Measurements from ENCODE around the gene ARCN1.
"Not testable (repeated sequence)": the region's sequence is repeated elsewhere in the genome, so short reads cannot be mapped to it uniquely, and the experiment has no call there.

The ARCN1 gene

GRCh38 chr11:118544647-118545010 lies 27.6 kb upstream of the ARCN1 start:
- no peak for DNase-seq (ENCODE audit: low spot score)

DNA sequence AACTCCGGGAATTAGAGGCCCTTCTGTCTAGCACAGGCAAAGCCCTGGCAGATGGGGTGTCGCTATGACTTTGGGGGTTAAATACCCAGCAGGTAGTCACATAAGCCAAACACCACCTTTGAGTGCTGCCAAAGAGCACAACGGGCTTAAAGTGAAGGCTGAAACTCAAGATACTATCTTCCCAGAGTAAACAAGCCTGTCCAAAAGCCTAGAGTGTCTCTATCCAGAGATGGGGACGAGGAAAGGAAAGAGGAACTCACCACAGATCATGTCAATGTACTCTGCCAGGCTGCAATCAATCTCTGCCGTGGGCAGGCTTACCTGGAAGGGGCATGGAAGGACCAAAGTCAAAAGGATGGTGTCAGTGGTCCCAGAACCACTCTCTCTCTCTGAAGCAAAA lies 26.7 kb upstream of the ARCN1 start:
- no peak for DNase-seq (ENCODE audit: low spot score)

GRCh38 chr11:118547132-118547531 lies 25.1 kb upstream of the ARCN1 start:
- DNase-seq (ENCODE audit: low spot score), result no peak

GRCh38 chr11:118552341-118552740 lies 19.9 kb upstream of the ARCN1 start:
- DNase-seq (ENCODE audit: low spot score), result no peak

DNA sequence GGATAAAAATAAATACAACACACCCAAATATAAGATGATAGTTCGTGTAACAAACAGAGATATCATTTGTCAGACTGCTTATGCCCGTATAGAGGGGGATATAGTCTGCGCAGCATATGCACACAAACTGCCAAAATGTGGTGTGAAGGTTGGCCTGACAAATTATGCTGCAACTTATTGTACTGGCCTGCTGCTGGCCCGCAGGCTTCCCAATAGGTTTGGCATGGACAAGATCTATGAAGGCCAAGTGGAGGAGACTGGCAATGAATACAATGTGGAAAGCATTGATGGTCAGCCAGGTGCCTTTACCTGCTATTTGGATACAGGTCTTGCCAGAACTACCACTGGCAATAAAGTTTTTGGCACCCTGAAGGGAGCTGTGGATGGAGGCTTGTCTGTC lies 11.4 kb upstream of the ARCN1 start:
- DNase-seq (ENCODE audit: low spot score), result no peak

DNA sequence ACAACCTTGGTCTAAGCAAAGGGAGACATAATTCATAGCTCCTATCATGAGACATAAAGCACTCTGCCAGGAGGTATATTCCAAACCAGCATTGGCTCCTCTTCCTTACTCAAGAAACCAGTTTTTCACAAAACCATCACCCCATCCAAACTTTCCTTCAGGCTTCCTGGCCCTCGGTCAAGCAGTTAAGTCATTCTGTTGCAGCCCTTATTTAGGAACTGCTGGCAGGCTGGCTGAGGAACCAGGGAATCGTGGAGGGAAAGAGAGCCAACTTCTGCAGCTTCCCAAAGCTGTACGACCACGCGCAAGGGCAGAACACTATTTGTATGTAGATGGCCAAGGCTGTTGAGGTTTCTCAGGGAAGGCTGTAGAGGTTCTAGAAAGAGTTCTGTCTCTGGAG lies 7.2 kb upstream of the ARCN1 start:
- no peak for DNase-seq (ENCODE audit: low spot score)

- DNase-seq (ENCODE audit: low spot score), result no peak
Observed at GRCh38 chr11:118569670-118570069, 2.5 kb upstream of the ARCN1 start.

DNA sequence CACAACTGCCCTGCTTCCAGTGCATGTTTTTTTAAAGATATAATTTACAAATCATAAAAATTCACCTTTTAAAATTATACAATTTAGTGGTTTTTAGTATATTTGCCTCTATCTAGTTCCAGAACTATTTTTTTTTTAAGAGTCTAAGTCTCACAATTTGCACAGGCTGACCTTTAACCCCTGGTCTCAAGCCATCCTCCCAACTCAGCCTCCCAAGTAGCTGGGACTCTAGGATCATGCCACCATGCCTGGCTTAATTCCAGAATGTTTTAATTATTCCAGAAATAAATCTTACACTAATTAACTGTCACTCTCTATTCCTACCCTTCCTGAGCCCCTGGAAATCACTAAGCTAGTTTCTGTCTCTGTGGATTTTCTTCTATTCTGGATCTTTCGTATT lies 1.4 kb upstream of the ARCN1 start:
- no peak for DNase-seq (ENCODE audit: low spot score)

GRCh38 chr11:118571701-118572060 lies 528 bp upstream of the ARCN1 start:
- not testable (repeated sequence) for DNase-seq (ENCODE audit: low spot score)

GRCh38 chr11:118572981-118573550 lies 857 bp downstream of the ARCN1 start:
- peak; percentile 24 for DNase-seq (ENCODE audit: low spot score)

DNA sequence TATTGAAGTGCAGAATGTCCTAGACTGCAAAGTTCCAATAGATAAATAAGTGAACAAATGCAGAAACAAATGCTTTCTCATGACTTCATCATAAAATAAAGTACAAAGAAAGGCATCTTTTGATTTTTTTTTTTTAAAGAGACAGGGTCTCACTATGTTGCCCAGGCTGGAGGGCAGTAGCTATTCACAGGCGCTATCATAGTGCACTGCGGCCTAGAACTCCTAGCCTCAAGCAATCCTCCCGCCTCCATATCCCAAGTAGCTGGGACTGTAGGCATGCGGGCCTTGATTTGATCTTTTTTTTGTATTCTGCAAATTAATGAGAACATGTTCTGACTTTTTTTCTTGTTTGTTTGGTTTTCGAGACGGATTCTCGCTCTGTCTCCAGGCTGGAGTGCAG lies 2.4 kb downstream of the ARCN1 start:
- no peak for DNase-seq (ENCODE audit: low spot score)

DNA sequence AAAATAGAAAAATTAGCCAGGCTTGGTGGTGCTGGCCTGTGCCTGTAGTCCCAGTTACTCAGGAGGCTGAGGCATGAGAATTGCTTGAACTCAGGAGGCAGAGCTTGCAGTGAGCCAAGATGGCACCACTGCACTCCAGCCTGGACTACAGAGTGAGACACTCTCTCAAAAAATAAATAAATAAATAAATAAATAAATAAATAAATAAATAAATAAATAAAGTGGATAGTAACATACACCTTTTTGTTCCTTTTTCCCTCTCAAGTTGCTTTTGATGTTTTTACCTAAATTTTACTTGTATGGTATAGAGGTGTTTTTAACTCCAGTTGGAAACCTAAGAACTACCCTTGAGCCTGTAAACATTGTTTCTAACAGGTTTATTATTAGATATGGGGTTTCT lies 5.8 kb downstream of the ARCN1 start:
- DNase-seq (ENCODE audit: low spot score), result not testable (repeated sequence)

GRCh38 chr11:118581057-118581456 lies 8.8 kb downstream of the ARCN1 start:
- no peak for DNase-seq (ENCODE audit: low spot score)

DNA sequence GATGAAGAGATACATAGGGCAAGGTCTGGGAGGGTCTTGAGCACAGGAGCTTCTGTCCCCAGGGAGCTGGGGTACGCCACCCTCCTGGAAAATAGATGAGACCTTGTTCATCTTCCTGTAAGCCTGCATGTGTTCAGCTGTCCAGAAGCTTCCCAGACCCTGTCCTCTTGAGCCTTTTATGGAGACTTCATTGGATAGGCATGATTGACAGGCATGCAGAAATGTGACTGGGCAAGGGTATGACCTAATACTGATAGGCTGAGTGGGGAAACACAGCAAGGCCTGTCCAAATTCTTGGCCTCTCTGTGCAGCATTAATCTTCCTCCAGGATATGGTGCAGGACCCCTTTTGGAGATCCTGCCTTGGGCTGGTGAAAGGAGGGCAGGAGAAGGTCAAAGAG lies 15.7 kb downstream of the ARCN1 start:
- no peak for DNase-seq (ENCODE audit: low spot score)

- DNase-seq (ENCODE audit: low spot score), result no peak
Observed at GRCh38 chr11:118592616-118593367, 20.6 kb downstream of the ARCN1 start.

- not testable (repeated sequence) for DNase-seq (ENCODE audit: low spot score)
Observed at GRCh38 chr11:118594984-118595383, 22.8 kb downstream of the ARCN1 start.

DNA sequence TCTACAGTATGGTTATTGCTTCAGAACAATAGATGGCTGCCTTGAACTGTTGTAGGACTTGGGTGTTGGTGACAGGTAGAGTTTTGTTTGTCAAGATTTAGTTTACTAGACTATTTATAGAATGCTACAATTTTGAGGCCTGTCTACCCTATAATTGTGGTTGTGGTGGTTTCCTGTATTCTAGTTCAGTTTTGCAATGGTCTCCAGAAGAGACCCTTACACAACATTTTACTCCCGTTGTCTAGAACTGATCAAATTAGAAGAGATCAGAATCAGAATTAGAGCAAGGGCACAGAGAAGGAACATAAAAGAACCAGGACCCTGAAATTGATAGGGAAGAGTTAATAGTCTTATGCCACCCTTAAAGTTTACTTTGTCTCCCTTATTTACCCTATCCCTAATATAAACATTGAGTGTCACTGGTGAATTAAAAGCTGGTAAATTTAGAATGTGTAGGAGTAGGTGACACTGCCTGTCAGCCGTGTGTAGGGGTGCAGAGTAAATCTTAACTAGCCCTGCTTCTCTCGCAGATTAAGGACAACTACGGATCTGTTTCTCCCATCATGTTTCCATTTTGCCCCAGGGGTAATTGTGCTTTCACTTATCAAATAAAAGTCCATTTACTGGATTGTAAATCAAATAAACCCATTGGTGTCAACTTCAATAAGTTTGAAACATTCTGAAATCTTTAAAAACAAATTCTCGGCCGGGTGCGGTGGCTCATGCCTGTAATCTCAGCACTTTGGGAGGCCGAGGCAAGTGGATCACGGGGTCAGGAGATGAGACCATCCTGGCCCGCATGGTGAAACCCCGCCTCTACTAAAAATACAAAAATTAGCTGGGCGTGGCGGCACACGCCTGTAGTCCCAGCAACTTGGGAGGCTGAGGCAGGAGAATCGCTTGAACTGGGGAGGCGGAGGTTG lies 24.3 kb downstream of the ARCN1 start:
- DNase-seq (ENCODE audit: low spot score), result no peak

GRCh38 chr11:118597556-118597955 lies 25.3 kb downstream of the ARCN1 start:
- DNase-seq (ENCODE audit: low spot score), result no peak

DNA sequence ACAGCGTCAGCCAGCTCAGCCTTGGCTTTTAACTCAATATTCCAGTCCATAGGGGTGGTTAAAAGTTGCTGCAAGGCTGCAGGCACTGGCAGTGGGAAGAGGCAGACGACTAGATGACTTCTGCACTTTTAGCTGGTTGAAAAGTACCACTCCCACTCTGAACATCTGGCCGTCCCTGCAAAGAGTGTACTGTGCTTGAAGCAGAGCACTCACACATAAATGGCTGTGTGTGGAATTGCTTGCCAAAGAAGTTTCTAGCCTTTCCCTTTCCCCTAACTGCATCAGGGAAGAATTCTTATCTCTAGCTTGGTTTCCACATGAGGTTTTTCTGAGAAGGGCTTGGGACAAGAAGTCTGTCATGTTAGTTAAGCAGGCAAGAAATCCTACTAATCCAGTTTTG lies 30.1 kb downstream of the ARCN1 start:
- no peak for DNase-seq (ENCODE audit: low spot score)

DNA sequence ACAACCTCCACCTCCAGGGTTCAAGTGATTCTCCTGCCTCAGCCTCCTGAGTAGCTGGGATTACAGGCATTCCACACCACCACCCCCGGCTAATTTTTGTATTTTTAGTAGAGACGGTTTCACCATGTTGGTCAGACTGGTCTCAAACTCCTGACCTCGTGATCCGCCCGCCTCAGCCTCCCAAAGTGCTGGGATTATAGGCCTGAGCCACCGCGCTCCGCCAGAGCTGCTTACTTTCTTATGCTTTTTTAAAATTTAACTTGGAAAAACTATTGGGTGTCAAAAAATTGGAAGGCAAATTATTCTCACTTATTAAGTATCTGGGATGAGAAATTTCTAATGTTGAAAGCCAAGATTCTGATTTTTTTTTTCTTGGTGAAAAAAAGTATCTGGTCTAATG lies 31.5 kb downstream of the ARCN1 start:
- not testable (repeated sequence) for DNase-seq (ENCODE audit: low spot score)

DNA sequence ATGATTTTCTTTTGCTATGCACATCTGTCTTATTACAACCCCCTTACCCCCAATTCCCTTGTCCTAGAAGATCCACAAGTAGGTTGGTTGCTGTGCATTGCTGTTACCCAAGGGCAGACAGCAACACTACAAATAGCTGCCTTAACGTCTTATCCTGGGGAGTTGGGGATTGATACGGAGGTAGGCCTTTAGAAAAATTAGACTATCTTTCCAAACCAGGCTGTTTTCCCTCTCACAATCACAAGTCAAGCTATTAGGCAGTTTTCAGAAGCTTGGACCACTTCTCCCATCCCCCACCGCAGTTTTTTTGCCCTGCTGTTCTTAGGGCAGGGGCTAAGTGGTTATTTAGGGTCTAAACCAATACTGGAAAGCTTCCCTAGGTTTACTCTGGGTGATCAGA lies 32.4 kb downstream of the ARCN1 start:
- no peak for DNase-seq (ENCODE audit: low spot score)

- DNase-seq (ENCODE audit: low spot score), result no peak
Observed at GRCh38 chr11:118605116-118605867, 33.1 kb downstream of the ARCN1 start.
